GM19238 (cell line): ENCODE measurements around the gene STAT3.
"Not testable (repeated sequence)": the region's sequence is repeated elsewhere in the genome, so short reads cannot be mapped to it uniquely, and the experiment has no call there.

Source experiments
- DNase-seq: peaks from one replicate; pipeline ENCODE4 v3.0.0; 2011; ENCODE audit warnings: low spot score; ENCODE audit not compliant: insufficient read length

STAT3 gene

GRCh38 chr17:42386777-42387657, 1.2 kb downstream of the STAT3 start:
- no peak for DNase-seq

- no peak for DNase-seq
These were observed 6.3 kb downstream of the STAT3 start for GRCh38 chr17:42381898-42382297.

GRCh38 chr17:42380935-42381334, 7.3 kb downstream of the STAT3 start:
- no peak for DNase-seq

DNA sequence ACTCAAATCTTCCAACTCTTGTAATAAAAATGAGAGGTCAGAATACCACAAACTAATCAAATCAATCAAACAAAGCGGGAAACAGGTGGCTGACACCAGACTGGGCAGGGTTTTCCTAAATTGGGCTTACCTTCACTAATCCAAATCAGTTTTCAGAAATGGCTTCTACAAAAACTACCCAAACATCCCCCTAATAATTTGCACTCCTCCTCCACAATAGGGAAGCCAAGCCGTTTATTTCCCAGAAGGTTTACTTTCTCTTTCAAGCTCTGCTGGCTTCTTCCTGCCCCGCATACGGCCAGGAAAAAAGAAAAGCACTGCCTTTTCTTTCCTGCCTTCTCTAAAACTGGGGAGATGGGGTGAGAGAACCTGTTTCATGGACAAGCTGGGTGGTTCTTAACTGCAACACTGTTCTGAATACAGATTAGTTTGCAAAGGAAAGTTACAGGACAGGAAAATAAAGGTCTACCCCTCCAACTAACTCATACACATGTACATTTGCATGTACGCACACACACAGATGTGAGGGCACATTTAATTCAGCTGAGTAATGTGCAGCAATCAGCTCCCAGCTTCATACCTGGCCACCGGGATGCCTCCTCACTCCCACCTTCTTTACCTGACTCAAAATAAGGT, 9.2 kb downstream of the STAT3 start:
- DNase-seq, result no peak

DNA sequence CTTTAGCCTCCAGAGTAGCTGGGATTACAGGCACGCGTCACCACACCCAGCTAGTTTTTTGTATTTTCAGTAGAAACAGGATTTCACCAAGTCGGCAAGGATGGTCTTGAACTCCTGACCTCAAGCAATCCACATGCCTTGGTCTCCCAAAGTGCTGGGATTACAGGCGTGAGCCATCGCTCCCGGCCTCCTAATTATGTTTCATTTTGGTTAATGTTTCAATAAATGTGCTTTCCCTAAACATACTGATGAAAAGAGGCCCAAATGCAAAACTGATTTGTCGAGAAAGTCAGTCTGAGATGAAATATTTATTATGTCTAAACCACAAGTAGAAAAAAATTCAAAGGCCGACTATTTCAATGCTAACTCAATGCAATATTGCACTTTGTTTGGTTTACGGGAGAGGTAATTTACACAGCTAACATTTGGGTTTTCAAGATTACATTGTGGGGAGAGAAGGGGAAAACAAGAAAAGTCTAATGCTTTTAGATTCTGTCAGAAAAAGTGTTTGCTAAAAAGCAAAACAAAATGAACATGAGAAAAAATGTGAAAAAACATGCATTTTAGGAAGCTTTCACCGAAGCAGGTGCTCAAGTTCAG, 9.8 kb downstream of the STAT3 start:
- no peak for DNase-seq

DNA sequence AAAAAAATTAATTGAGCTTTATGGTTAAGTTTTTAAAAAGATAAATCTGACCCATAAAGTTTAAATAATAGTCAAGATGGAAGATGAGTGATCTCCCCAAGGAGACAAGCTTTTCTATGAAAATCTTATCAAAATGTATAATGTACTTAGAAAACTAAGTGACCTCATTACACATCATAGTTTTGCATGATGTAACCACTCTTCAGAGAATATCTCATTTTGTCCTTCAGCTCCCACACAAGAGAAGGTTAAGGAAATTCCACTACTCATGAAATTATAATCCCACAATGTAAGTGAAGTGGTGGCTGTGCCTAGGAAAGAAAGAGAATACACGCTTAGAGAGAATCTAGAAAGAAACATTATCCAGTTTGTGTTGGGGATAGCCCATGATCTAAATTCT, 14.3 kb downstream of the STAT3 start:
- DNase-seq, result no peak

- DNase-seq, result no peak
These were observed 16.1 kb downstream of the STAT3 start for GRCh38 chr17:42372142-42372541.

- not testable (repeated sequence) for DNase-seq
These were observed 19.3 kb downstream of the STAT3 start for GRCh38 chr17:42368797-42369561.

- not testable (repeated sequence) for DNase-seq
These were observed 19.9 kb downstream of the STAT3 start for GRCh38 chr17:42368310-42368709.

DNA sequence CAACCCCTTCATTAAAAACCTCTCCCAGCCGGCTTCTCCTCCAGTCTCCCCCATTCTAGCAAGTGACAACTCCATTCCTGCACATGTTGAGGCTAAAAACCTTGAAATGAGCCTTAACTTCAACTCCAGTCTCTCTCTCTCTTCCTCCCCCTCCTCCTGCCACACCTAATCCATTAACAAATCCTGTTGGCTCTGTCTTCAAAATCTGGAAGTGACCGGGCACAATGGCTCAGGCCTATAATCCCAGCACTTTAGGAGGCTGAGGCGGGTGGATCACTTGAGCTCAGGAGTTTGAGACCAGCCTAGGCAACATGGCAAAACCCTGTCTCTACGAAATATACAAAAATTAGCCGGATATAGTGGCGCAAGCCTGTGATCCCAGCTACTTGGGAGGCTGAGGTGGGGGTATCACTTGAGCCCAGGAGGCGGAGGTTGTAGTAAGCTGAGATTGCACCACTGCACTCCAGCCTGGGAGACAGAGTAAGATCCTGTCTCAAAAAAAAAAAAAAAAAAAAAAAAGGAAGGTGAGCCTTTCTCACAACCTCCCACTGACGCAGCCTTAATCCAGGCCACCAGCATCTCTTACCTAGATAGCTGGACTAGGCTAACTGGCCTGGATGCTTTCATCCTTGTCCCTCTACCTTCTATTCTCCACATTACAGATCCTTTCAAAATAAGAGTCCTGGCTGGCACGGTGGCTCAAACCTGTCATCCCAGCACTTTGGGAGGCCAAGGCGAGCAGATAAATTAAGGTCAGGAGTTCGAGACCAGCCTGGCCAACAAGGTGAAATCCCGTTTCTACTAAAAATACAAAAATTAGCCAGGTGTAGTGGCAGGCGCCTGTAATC, 21.8 kb downstream of the STAT3 start:
- DNase-seq, result not testable (repeated sequence)

DNA sequence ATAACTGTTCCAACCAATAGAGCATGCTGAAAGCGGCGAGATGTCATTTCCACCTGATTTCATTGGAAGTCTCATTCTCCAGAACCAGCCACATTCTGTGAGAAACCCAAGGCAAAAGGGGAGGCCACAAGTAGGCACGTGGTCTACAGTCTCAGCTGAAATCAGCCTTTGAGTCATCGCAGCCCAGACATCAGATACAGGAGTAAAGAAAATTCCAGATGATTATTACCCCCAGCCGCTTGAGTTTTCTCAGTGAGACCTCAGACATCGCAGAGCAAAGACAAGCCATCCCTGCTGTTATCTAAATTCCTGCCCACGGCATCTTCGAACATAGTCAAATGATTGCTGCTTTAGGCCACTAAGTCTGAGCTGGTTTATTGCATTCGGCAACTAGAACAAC, 23.1 kb downstream of the STAT3 start:
- DNase-seq, result no peak

- DNase-seq, result no peak
These were observed 24.3 kb downstream of the STAT3 start for GRCh38 chr17:42363767-42364585.

DNA sequence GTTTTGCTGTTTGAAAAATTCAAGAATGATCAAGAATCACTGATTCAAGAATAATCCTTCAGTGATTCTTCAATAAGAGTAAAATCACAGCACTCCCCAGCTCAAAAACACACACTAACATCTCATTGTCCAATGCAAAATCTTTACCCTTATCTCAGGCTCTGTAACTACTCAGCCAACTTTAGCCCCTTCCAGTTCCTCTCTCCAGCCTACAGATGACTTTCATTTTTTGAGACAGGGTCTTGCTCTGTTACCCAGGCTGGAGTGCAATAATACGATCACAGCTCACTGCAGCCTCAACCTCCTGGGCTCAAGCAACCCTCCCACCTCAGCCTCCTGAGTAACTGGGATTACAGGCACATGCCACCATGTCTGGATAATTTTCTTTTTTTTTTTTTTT, 25.0 kb downstream of the STAT3 start:
- DNase-seq, result no peak

DNA sequence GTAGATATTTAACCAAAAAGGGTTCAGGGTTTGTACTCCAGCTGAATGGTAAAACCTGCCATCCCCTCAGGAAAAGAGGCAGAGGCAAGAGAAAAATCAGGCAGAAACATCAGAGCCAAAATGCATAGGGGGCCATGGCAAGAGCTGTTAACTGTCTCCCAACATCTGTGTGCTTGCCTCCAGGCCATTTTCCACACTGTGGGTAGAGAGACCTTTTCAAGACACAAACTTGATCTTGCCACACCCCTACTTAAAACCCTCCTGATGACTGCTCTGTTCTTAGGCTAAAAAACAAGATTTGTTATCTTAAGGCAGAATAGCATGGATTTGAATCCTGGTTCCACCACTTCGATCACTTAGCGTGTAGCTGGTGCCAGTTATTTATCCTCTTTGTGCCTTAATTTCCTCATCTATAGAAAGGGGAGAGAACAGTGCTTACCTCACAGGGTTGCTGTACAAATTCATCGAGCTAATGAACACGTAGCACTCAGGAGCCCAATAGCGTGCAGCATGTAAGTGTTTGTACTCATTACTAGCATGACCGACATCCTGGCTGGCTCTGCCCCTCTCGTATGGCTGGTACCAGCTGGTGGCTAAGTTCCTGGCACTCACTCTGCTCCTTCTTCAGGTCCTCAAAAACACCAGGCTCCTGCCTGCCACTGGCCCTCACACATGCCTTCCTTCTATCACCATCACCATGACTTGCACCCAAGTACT, 25.8 kb downstream of the STAT3 start:
- DNase-seq, result no peak

- DNase-seq, result no peak
These were observed 26.5 kb downstream of the STAT3 start for GRCh38 chr17:42361781-42362186.

GRCh38 chr17:42360388-42360787, 27.9 kb downstream of the STAT3 start:
- DNase-seq, result not testable (repeated sequence)

DNA sequence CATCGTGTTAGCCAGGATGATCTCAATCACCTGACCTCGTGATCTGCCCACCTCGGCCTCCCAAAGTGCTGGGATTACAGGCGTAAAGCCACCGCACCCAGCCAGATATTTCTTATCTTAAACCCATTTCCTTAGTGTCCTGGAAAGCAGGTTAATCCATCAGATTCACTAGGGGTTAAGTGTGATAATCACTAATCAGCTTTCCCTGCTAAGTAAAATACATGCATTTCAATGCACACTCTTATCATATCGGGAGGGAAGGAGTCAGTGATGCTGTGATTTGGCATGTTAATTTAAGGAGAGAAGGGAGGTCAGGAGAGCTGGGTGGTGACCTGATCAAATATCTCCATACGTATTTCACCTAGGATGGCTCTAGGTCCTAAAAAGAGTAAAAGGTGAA, 29.1 kb downstream of the STAT3 start:
- no peak for DNase-seq

DNA sequence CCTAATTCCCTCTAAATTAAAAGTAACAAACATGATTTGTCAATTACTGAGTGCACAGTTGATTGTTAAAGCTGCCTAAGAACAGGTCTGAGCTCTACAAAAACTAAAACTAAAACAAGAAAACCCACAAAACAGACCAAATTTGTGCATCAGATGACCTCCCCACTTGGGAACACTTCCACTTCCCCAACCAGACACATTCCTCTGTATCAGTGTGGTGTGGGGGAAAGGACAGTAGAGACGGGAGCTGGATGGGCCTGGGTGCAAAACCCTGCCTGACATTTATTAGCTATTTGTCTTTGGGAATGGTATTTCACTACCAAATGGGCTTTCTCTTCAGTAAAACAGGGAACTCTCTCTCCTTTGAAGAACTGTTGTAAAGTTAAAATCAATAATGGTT, 29.8 kb downstream of the STAT3 start:
- no peak for DNase-seq
